ENCODE measurements around the gene ASB13.

The ASB13 gene

DNA sequence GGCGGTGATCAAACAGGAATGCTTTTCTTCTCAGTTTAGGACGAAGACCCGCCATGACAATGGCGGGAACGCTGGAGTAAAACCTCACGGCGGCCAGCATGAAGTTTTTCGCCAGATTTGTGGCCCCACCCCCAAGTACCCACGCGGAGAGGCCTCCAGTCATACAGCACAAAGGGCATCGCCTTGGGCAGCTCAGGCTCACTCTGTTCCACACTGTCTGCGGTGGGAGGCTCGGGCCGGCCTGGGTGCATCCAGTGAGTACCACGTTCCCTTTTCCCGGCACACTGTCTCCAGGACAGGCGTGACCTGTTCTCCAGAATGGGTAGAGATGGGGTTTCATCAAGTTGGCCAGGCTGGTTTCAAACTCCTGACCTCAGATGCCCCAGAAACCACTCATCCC is 27.3 kb downstream of the ASB13 start:
- no peak for DNase-seq (ENCODE audit: extremely low spot score)
- POLR2A ChIA-PET, result no interaction called here
- CTCF ChIA-PET, result no interaction called here
- TF ChIP-seq, protein P1, sequence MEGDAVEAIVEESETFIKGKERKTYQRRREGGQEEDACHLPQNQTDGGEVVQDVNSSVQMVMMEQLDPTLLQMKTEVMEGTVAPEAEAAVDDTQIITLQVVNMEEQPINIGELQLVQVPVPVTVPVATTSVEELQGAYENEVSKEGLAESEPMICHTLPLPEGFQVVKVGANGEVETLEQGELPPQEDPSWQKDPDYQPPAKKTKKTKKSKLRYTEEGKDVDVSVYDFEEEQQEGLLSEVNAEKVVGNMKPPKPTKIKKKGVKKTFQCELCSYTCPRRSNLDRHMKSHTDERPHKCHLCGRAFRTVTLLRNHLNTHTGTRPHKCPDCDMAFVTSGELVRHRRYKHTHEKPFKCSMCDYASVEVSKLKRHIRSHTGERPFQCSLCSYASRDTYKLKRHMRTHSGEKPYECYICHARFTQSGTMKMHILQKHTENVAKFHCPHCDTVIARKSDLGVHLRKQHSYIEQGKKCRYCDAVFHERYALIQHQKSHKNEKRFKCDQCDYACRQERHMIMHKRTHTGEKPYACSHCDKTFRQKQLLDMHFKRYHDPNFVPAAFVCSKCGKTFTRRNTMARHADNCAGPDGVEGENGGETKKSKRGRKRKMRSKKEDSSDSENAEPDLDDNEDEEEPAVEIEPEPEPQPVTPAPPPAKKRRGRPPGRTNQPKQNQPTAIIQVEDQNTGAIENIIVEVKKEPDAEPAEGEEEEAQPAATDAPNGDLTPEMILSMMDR (IDR thresholded peaks at IDR 0.05; ENCODE audit: control extremely low read depth, extremely low read depth, low read depth, missing control alignments), result no peak

DNA sequence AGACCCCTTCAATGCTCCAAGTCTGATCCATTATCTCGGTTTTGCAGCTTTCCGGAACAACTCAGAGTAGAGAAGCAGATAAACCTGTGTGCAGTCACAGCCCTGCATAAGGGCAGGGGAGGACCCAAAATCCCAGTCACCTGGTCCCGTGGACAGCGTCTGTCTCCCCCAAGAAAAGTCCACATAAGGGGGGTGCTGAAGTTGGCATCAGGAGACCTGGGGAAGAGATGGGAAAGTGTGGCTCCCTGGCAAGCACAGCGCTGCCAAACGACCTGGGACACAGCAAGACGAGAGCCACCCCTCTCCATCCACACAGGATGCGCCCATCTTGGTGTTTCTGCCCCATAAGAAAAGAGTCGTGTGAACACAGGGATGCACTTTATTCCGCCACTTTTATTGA is 27.9 kb downstream of the ASB13 start:
- CTCF ChIA-PET, result interaction anchor here (2.1 kb wide), 1 partner anchor 9 kb away, joined by 8 read pairs; no protein-coding TSS in a partner anchor
- POLR2A ChIA-PET, result no interaction called here
- TF ChIP-seq, protein P1 (IDR thresholded peaks at IDR 0.05; ENCODE audit: control extremely low read depth, extremely low read depth, low read depth, missing control alignments), result no peak
- no peak for DNase-seq (ENCODE audit: extremely low spot score)

DNA sequence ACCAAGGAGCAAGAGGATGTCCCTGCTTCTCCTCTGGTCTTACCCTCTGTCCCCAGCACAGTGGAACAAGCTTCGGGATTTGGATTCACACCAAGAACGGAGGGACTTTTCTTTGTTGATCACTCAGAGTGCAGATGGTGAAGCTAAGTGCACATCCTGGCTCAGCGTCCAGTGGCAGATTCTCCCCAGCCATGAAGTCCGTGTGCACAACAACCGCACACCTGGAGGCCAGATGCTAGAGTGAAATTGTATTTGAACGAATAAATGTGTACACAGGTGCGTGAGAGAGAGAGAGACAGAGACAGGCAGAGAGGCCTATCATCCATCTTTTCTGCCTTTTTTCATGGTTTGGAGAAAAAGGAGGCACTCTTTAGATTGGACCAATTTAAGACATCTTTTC is 31.5 kb downstream of the ASB13 start:
- no peak for DNase-seq (ENCODE audit: extremely low spot score)
- CTCF ChIA-PET, result interaction anchor here (7.5 kb wide), 1 partner anchor 13 kb away, joined by 73 read pairs; no protein-coding TSS in a partner anchor
- TF ChIP-seq, protein P1 (IDR thresholded peaks at IDR 0.05; ENCODE audit: control extremely low read depth, extremely low read depth, low read depth, missing control alignments), result no peak
- POLR2A ChIA-PET, result interaction anchor here (0.6 kb wide), 1 partner anchor 83 kb away, joined by 4 read pairs; no protein-coding TSS in a partner anchor

DNA sequence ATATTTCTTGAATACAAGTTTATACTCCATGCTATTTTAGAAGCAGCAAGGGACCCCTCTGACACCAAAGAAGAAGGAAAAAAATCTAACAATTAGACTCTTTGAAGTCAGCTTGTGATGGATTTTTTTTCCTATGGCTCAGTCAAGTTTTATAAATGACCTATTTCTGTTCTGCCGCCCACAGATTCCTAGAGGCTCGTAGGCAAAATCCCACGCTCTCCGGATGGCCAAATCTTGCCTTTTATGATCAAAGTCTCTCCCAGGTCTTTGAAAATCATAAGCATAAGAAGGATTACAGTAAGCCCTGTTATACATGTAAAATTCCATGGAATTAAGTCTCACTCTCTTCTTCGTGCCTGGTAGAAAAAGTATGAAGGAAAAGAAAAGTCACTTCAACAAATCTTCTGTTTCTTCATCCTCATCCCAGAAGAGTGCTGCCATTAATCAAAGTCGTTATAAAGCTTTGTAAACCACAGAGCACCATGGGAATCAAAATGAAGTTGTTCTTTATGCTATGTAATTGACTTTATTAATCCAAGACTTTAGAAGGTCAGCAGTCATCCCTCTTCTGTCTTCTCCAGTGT is 33.1 kb downstream of the ASB13 start:
- ChIA-PET CTCF (interaction anchor here (7.5 kb wide), 1 partner anchor 11 kb away, joined by 73 read pairs; no protein-coding TSS in a partner anchor), POLR2A (interaction anchor here (0.6 kb wide), 1 partner anchor 635 kb away, joined by 3 read pairs; no protein-coding TSS in a partner anchor)
- no peak for DNase-seq (ENCODE audit: extremely low spot score)
- TF ChIP-seq, protein P1 (IDR thresholded peaks at IDR 0.05; ENCODE audit: control extremely low read depth, extremely low read depth, low read depth, missing control alignments), result no peak

DNA sequence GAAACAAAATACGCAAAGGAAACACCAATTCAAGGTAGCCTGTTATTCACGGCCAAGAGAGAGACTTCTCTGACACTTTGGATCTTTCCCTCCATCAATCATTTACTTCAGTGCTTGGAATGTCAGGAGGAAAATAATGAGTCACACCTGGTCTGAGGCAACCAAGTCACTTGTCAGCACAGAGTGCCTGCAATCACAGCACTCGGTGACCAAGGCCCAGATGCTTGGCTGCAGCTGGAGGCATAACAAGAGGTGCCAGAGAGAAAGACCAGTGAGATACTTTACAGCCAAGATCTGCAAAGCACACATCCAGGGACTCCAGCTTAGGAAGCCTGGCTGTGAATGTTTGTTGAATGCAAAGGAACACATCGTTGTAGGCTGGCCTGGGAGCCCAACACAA is 33.9 kb downstream of the ASB13 start:
- TF ChIP-seq, protein P1 (IDR thresholded peaks at IDR 0.05; ENCODE audit: control extremely low read depth, extremely low read depth, low read depth, missing control alignments), result no peak
- CTCF ChIA-PET, result interaction anchor here (1.4 to 7.5 kb wide), 3 partner anchors 11 to 189 kb away, joined by 3 to 73 read pairs (median 27); no protein-coding TSS in a partner anchor
- POLR2A ChIA-PET, result interaction anchor here (0.6 kb wide), 1 partner anchor 636 kb away, joined by 3 read pairs; no protein-coding TSS in a partner anchor
- DNase-seq (ENCODE audit: extremely low spot score), result no peak

DNA sequence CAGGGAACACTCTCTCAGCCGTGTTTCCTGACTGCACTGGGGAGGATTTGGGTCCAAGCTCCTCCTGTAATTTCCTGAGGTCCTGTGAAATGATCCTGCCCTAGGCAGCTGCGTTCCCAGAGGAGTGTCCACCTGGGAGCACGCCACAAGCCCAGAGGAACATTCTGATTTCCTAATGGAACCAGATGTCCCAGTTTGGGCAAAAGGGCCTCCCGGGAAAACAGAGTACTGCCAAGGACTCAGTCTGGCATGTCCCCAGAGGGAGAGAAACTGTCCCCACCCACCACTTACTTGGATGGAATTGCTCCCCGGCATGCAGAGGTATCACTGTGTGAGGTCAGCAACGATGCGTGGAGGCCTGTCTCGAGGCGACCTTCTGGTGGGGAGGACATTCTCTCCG is 34.5 kb downstream of the ASB13 start:
- POLR2A ChIA-PET, result no interaction called here
- TF ChIP-seq, protein P1 (IDR thresholded peaks at IDR 0.05; ENCODE audit: control extremely low read depth, extremely low read depth, low read depth, missing control alignments), result no peak
- CTCF ChIA-PET, result interaction anchor here (1.3 to 7.5 kb wide), 4 partner anchors 10 to 793 kb away, joined by 3 to 73 read pairs (median 15); no protein-coding TSS in a partner anchor
- no peak for DNase-seq (ENCODE audit: extremely low spot score)
